ENCODE measurements around the gene OR13D1.

DNA sequence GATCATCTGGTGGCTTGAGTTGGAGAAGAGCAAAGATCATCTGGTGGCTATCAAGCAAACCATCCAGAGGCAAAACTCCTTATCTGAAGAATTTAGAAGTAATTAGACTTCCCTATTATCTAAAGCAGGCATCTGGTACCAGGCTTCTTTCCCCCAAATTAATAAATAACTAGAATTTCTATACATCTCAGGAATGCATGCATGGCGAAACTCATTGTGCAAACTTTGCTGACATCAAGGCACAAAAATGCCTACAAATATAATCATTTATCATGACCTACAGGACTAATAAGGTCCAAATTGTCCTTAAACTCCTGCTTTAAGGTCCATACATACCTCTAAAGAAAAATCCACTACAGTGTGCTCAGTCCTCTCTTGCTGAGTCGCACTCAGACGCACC, 6.0 kb downstream of the OR13D1 start:
- TF ChIP-seq POLR2A (IDR thresholded peaks at IDR 0.05; ENCODE audit: extremely low read depth, insufficient read length), result no peak
- TF ChIP-seq, protein P1, sequence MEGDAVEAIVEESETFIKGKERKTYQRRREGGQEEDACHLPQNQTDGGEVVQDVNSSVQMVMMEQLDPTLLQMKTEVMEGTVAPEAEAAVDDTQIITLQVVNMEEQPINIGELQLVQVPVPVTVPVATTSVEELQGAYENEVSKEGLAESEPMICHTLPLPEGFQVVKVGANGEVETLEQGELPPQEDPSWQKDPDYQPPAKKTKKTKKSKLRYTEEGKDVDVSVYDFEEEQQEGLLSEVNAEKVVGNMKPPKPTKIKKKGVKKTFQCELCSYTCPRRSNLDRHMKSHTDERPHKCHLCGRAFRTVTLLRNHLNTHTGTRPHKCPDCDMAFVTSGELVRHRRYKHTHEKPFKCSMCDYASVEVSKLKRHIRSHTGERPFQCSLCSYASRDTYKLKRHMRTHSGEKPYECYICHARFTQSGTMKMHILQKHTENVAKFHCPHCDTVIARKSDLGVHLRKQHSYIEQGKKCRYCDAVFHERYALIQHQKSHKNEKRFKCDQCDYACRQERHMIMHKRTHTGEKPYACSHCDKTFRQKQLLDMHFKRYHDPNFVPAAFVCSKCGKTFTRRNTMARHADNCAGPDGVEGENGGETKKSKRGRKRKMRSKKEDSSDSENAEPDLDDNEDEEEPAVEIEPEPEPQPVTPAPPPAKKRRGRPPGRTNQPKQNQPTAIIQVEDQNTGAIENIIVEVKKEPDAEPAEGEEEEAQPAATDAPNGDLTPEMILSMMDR (IDR thresholded peaks at IDR 0.05; ENCODE audit: low read depth, low read length), result no peak
- no peak for TF ChIP-seq MYC (IDR thresholded peaks at IDR 0.05; ENCODE audit: low read depth, low read length)

Measured in NB4 (cell line).